ENCODE data around the gene EDIL3.

- TF ChIP-seq CTCF (IDR thresholded peaks at IDR 0.05), result no peak
- TF ChIP-seq POLR2A (IDR thresholded peaks at IDR 0.05), result no peak
These were observed 81.4 kb downstream of the EDIL3 start for GRCh38 chr5:84303315-84303714.
